PC-3 (cell line): ENCODE results near the gene NDEL1. TPM values are rescaled to one million over a fixed set of nuclear protein-coding genes. Genes with fewer than 3 reads are reported as not detected.

ENCODE experiments used
- ATAC-seq: fragments of 200-7000 bp; cut with Tn5 transposase; 2 replicates; pipeline ENCODE4 v1.9.1; 2020; ENCODE audit warnings: mild to moderate bottlenecking, moderate library complexity
- BruUV-seq: library from RNA; stranded (reverse); fragments of 400-500 nt; replicated peaks from 2 replicates; lab custom pipeline; 2021; lab: Mats Ljungman, UMichigan
- CTCF ChIA-PET: fragments of 300-600 bp; sonication (Branson Sonifier 250); formaldehyde crosslinking; loops from one replicate; lab custom pipeline; 2022; ENCODE audit warnings: antibody characterized with exemption; lab: Charles Lee
- POLR2A ChIA-PET: fragments of 300-600 bp; sonication (Branson Sonifier 250); formaldehyde crosslinking; loops from one replicate; lab custom pipeline; 2022; ENCODE audit warnings: antibody characterized with exemption; ENCODE audit not compliant: unreplicated experiment; lab: Charles Lee
- DNase-seq: peaks from one replicate; pipeline ENCODE4 v3.0.0-alpha.2; 2015
- H2AFZ ChIP-seq: fragments of 300-600 bp; sonication (generic); 2 replicates; pipeline ENCODE4 v1.6.0; 2016; ENCODE audit warnings: antibody characterized with exemption, low read length
- H3F3A ChIP-seq: fragments of 300-600 bp; sonication (generic); one replicate; pipeline ENCODE4 v1.6.0; 2017; ENCODE audit warnings: antibody characterized with exemption, low read length, control low read depth, mild to moderate bottlenecking; ENCODE audit not compliant: unreplicated experiment
- H3K27ac ChIP-seq: fragments of 300-600 bp; sonication (generic); 2 replicates; pipeline ENCODE4 v1.5.1; 2016; ENCODE audit warnings: mild to moderate bottlenecking, low read length
- H3K27me3 ChIP-seq: fragments of 300-600 bp; sonication (generic); 2 replicates; pipeline ENCODE4 v1.6.1; 2016; ENCODE audit warnings: low read length, mixed read lengths
- H3K36me3 ChIP-seq: fragments of 300-600 bp; sonication (generic); 2 replicates; pipeline ENCODE4 v1.6.1; 2016; ENCODE audit warnings: low read depth, mixed run types, low read length, mixed read lengths
- H3K4me1 ChIP-seq: fragments of 300-600 bp; sonication (generic); 2 replicates; pipeline ENCODE4 v1.5.1; 2016; ENCODE audit warnings: low read length; ENCODE audit not compliant: insufficient read depth
- H3K4me2 ChIP-seq: fragments of 300-600 bp; sonication (generic); 2 replicates; pipeline ENCODE4 v1.6.0; 2016; ENCODE audit warnings: low read length
- H3K4me3 ChIP-seq: fragments of 300-600 bp; sonication (generic); 2 replicates; pipeline ENCODE4 v1.5.1; 2016; ENCODE audit warnings: mild to moderate bottlenecking, low read length, mixed read lengths
- H3K79me2 ChIP-seq: fragments of 300-600 bp; sonication (generic); 2 replicates; pipeline ENCODE4 v1.6.1; 2017; ENCODE audit warnings: low read length, mixed read lengths
- H3K9ac ChIP-seq: fragments of 300-600 bp; sonication (generic); 2 replicates; pipeline ENCODE4 v1.6.0; 2016; ENCODE audit warnings: mild to moderate bottlenecking, low read length
- H3K9me2 ChIP-seq: fragments of 300-600 bp; sonication (generic); replicated peaks from 2 replicates; pipeline ENCODE4 v1.6.1; 2016; ENCODE audit warnings: mixed run types, low read length, mixed read lengths
- H3K9me3 ChIP-seq: fragments of 300-600 bp; sonication (generic); 2 replicates; pipeline ENCODE4 v1.6.1; 2016; ENCODE audit warnings: low read length, mixed read lengths
- H4K20me1 ChIP-seq: fragments of 300-600 bp; sonication (generic); 2 replicates; pipeline ENCODE4 v1.6.1; 2016; ENCODE audit warnings: low read length, mixed read lengths
- EZH2 ChIP-seq: fragments of 300-600 bp; sonication (generic); IDR thresholded peaks from one replicate; pipeline ENCODE4 v1.6.1; 2017; ENCODE audit warnings: antibody characterized with exemption, mild to moderate bottlenecking, low read length; ENCODE audit not compliant: unreplicated experiment
- EZH2phosphoT487 ChIP-seq: fragments of 300-600 bp; sonication (generic); IDR thresholded peaks from 2 replicates; pipeline ENCODE4 v1.6.1; 2018; ENCODE audit warnings: mild to moderate bottlenecking, antibody characterized with exemption, low read length, borderline replicate concordance
- intact Hi-C: fragments of 100-400 bp; cut with micrococcal nuclease; formaldehyde crosslinking; loops from 2 replicates; pipeline ENCODE4 v1.9.0; 2023
- total RNA-seq: library from RNA; depleted of rRNA; stranded (reverse); fragments of >200 nt; gene quantifications from 2 replicates; pipeline ENCODE4 v1.2.3, GENCODE V29; 2014
- TF ChIP-seq, protein P1 (sequence below): fragments of 300-600 bp; sonication (generic); conservative IDR thresholded peaks from 2 replicates; pipeline ENCODE4 v1.5.1; 2017; ENCODE audit warnings: antibody characterized with exemption, low read depth, mild to moderate bottlenecking, low read length

NDEL1 gene
- total RNA-seq, 1 experiment from 2014 or later: 32.7 TPM

DNA sequence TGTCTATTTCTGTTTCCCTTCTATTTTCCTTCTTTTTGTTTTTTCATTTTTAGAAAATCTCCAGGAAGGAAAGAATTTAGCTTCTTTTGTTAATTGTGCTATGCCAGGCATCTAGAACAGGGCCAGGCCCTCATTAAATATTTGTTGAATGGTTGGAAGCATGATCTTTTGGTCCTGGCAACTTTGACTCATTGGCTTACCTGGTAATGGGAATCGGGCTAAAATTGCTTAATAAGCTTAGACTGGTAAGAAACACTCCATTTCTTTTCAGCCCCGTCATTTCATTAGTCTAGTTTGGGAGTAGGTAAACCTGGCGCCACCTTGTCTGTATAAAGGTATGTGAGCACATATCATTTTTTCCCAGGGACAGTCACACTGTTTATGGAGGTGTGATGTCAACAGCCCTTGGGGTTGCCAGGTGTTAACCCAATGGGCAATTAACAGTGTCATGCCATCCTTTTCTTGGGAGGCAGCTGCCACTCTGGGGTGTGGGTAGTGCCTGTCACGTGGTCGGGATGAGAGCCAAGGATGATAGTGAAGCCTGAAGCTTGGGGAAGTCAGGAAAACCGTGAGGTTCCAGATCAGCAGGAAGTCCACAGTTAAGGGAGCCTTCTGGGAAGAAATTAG is 9.5 kb upstream of the NDEL1 start:
- Histone ChIP-seq H3F3A (no peaks in the 10 kb centered on the region), H3K4me1 (0 out of 2 replicates have a peak, but pooled peaks cover 5% of the 10 kb centered on the region), H3K27me3 (no peaks in the 10 kb centered on the region), H3K36me3 (no peaks in the 10 kb centered on the region), H3K4me3 (no peak overlapping the region), H3K9me3 (no peaks in the 10 kb centered on the region), H4K20me1 (no peaks in the 10 kb centered on the region), H3K79me2 (no peaks in the 10 kb centered on the region), H3K9ac (no peak overlapping the region), H3K4me2 (no peak overlapping the region), H3K9me2 (no peaks in the 10 kb centered on the region), H2AFZ (no peak overlapping the region), H3K27ac (no peak overlapping the region)
- TF ChIP-seq, protein P1, sequence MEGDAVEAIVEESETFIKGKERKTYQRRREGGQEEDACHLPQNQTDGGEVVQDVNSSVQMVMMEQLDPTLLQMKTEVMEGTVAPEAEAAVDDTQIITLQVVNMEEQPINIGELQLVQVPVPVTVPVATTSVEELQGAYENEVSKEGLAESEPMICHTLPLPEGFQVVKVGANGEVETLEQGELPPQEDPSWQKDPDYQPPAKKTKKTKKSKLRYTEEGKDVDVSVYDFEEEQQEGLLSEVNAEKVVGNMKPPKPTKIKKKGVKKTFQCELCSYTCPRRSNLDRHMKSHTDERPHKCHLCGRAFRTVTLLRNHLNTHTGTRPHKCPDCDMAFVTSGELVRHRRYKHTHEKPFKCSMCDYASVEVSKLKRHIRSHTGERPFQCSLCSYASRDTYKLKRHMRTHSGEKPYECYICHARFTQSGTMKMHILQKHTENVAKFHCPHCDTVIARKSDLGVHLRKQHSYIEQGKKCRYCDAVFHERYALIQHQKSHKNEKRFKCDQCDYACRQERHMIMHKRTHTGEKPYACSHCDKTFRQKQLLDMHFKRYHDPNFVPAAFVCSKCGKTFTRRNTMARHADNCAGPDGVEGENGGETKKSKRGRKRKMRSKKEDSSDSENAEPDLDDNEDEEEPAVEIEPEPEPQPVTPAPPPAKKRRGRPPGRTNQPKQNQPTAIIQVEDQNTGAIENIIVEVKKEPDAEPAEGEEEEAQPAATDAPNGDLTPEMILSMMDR: no peak
- TF ChIP-seq EZH2: no peak
- no peak for TF ChIP-seq EZH2phosphoT487
- intact Hi-C loops: no loop called here
- ChIA-PET CTCF (no interaction called here), POLR2A (interaction anchor here (0.7 kb wide), 1 partner anchor 9 kb away, joined by 3 read pairs; no protein-coding TSS in a partner anchor)
- BruUV-seq: no TSS peak
- ATAC-seq (no peak), DNase-seq (no peak)

DNA sequence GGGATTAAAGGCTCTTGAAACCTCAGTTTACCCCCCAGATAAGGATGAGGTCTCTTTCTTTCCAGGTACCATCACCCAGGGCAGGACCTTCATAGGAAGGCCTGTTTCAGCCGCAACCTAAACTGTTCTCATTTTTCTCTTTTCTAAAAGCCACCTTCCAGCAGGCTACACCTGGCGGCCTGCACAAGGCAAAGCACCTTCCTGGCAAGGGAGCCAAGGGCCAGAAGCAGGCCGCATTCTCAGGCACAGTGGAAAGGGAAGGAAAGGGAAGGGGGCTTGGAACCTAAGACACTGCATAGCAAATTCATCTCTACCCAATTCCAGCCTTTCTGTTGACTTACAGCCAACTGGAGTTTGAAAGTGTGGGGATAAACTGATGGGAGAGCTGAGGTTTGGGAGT is 8.9 kb upstream of the NDEL1 start:
- no TSS peak for BruUV-seq
- POLR2A ChIA-PET: no interaction called here
- Histone ChIP-seq H3K4me3 (no peak overlapping the region), H3K27me3 (no peaks in the 10 kb centered on the region), H3K9me2 (no peaks in the 10 kb centered on the region), H3K79me2 (no peaks in the 10 kb centered on the region), H3K4me1 (0 out of 2 replicates have a peak, but pooled peaks cover 5% of the 10 kb centered on the region), H3K4me2 (no peak overlapping the region), H3K9me3 (no peaks in the 10 kb centered on the region), H3K9ac (no peak overlapping the region), H4K20me1 (no peaks in the 10 kb centered on the region), H3K36me3 (no peaks in the 10 kb centered on the region), H3F3A (no peaks in the 10 kb centered on the region), H2AFZ (no peak overlapping the region), H3K27ac (no peak overlapping the region)
- intact Hi-C loops: no loop called here
- ATAC-seq (no peak), DNase-seq (no peak)
- TF ChIP-seq EZH2 (no peak), EZH2phosphoT487 (no peak)
- TF ChIP-seq, protein P1: no peak
- CTCF ChIA-PET: no interaction called here

DNA sequence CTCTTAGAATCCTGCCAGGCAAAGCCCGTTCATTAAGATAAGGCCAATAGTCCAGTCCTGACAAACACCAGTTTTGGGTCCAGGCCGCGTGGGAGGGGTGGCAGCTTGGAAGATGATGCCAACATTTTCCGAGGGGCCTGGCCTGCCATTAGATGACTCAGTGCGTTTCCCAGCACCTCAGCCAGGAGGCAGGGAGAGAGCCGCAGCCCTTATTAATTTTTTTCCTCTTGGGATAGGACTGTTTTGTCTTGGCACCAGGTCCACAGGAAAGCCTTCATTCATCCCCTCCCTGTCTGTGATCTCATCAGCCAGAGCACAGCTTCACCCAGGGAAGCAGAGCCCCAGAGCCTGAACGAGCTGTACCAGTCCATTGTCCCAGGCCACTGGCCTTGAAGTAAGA is 4.7 kb upstream of the NDEL1 start:
- intact Hi-C loops: no loop called here
- Histone ChIP-seq H4K20me1 (no peaks in the 10 kb centered on the region), H3K4me1 (no peaks in the 10 kb centered on the region), H3K27me3 (no peaks in the 10 kb centered on the region), H3F3A (no peaks in the 10 kb centered on the region), H3K9ac (no peak overlapping the region), H3K4me2 (no peak overlapping the region), H3K9me3 (no peaks in the 10 kb centered on the region), H3K27ac (no peak overlapping the region), H2AFZ (no peak overlapping the region), H3K4me3 (no peak overlapping the region), H3K36me3 (no peaks in the 10 kb centered on the region), H3K9me2 (no peaks in the 10 kb centered on the region), H3K79me2 (peaks cover 2% of the 10 kb centered on the region)
- no peak for DNase-seq
- CTCF ChIA-PET: no interaction called here
- POLR2A ChIA-PET: no interaction called here
- TF ChIP-seq EZH2phosphoT487 (no peak), EZH2 (no peak)
- ATAC-seq: no peak
- no TSS peak for BruUV-seq
